ENCODE data around the gene FHIT. TPM values are rescaled to one million over a fixed set of nuclear protein-coding genes. Genes with fewer than 3 reads are reported as not detected.

Gene FHIT
- total and polyA plus RNA-seq, 2 of the 4 experiments (the other 2 are of a cell fraction), result 0.07 TPM; not detected in 1

DNA sequence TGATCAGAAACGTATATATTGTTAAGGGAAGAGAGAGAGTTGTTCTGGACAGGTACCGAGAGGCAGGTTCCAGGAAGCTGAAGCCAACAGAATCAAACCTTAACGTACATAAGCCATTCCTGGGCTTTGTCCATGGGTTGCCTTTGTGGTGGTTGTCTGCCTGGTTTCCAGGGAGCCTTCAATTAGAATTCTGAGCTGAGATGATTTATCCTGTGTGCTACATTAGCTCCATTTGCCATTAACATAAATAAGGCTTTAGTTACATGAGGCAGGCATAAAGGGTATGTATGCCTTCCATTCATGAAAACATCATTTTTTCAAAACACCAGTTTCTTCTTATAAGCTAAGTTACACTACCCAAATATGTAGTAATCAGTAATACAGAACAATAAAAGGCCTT, 1472.0 kb downstream of the FHIT start:
- TF ChIP-seq BHLHE40 (IDR thresholded peaks at IDR 0.05; ENCODE audit: low read depth, low read length), result no peak
- no peak for TF ChIP-seq CTCF (conservative IDR thresholded peaks at IDR 0.05; ENCODE audit: low read depth, low read length)
- TF ChIP-seq POLR2A (IDR thresholded peaks at IDR 0.05; ENCODE audit: low read depth, low read length), result no peak
- TF ChIP-seq RAD21 (IDR thresholded peaks at IDR 0.05; ENCODE audit: low read length), result no peak
- no peak for TF ChIP-seq MXI1 (IDR thresholded peaks at IDR 0.05; ENCODE audit: borderline replicate concordance, low read depth, low read length)
- TF ChIP-seq USF2 (IDR thresholded peaks at IDR 0.05; ENCODE audit: low read depth, low read length), result no peak
- TF ChIP-seq CEBPB (IDR thresholded peaks at IDR 0.05; ENCODE audit: low read depth, low read length), result no peak
- TF ChIP-seq, protein P1, sequence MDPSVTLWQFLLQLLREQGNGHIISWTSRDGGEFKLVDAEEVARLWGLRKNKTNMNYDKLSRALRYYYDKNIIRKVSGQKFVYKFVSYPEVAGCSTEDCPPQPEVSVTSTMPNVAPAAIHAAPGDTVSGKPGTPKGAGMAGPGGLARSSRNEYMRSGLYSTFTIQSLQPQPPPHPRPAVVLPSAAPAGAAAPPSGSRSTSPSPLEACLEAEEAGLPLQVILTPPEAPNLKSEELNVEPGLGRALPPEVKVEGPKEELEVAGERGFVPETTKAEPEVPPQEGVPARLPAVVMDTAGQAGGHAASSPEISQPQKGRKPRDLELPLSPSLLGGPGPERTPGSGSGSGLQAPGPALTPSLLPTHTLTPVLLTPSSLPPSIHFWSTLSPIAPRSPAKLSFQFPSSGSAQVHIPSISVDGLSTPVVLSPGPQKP (IDR thresholded peaks at IDR 0.05; ENCODE audit: borderline replicate concordance, low read depth, low read length), result no peak
- no peak for TF ChIP-seq MAFK (IDR thresholded peaks at IDR 0.05; ENCODE audit: low read depth, low read length)
- no peak for TF ChIP-seq RCOR1 (IDR thresholded peaks at IDR 0.05; ENCODE audit: insufficient replicate concordance, low read length)
- no peak for TF ChIP-seq NFE2L2 (IDR thresholded peaks at IDR 0.05; ENCODE audit: low read depth, low read length)
- TF ChIP-seq CHD1 (IDR thresholded peaks at IDR 0.05; ENCODE audit: low read depth, low read length), result no peak
- no peak for TF ChIP-seq FOS (IDR thresholded peaks at IDR 0.05; ENCODE audit: low read depth, low read length)
- no peak for TF ChIP-seq RFX5 (IDR thresholded peaks at IDR 0.05; ENCODE audit: low read depth, low read length)
- no peak for TF ChIP-seq SMC3 (IDR thresholded peaks at IDR 0.05; ENCODE audit: low read depth, low read length)
- no peak for TF ChIP-seq MAZ (IDR thresholded peaks at IDR 0.05; ENCODE audit: borderline replicate concordance, low read depth, low read length)
- ATAC-seq (ENCODE audit: low read depth), result no peak
- Histone ChIP-seq H2BK15ac (ENCODE audit: low read depth, low read length) (no peak overlapping the region), H2BK5ac (ENCODE audit: low read depth, low read length, poor library complexity, severe bottlenecking) (no peak overlapping the region), H2BK20ac (ENCODE audit: low read depth, low read length) (no peak overlapping the region), H3K9ac (ENCODE audit: low read depth, low read length) (no peak overlapping the region), H3K4me1 (ENCODE audit: control insufficient read depth, insufficient read depth, low read length) (peaks cover 6% of the 10 kb centered on the region), H4K8ac (ENCODE audit: low read depth in 2 of 2, low read length in 2 of 2) (no peak overlapping the region), H4K5ac (ENCODE audit: low read depth, low read length) (no peak overlapping the region), H3K27me3 (ENCODE audit: control insufficient read depth, insufficient read depth, low read length) (no peaks in the 10 kb centered on the region), H3K36me3 (ENCODE audit: control insufficient read depth, insufficient read depth, low read length) (no peaks in the 10 kb centered on the region), H3K4me3 (ENCODE audit: insufficient read depth, low read depth, low read length) (no peak overlapping the region), H3K18ac (ENCODE audit: low read depth, low read length) (no peak overlapping the region), H3K9me1 (ENCODE audit: insufficient read depth, low read length) (peaks cover 7% of the 10 kb centered on the region), H3K27ac (ENCODE audit: insufficient read depth, low read length) (no peak overlapping the region), H3K4me2 (ENCODE audit: low read depth, low read length) (no peak overlapping the region), H3K9me3 (ENCODE audit: control insufficient read depth, insufficient read depth, low read length) (no peaks in the 10 kb centered on the region), H3K79me1 (ENCODE audit: low read depth in 1 of 2, low read length in 2 of 2) (no peaks in the 10 kb centered on the region), H2BK120ac (ENCODE audit: low read depth, low read length) (no peak overlapping the region), H2AFZ (replicated peaks; ENCODE audit: low read length, poor library complexity) (no peak overlapping the region), H2AK9ac (replicated peaks; ENCODE audit: low read depth, low read length, poor library complexity) (no peak overlapping the region), H4K20me1 (ENCODE audit: insufficient read depth, low read length) (no peaks in the 10 kb centered on the region), H3K56ac (ENCODE audit: extremely low read depth, insufficient read depth, low read length) (no peak overlapping the region), H3K4ac (ENCODE audit: low read depth, low read length) (no peak overlapping the region), H4K91ac (ENCODE audit: insufficient read depth, low read depth, low read length) (no peak overlapping the region), H2AK5ac (ENCODE audit: low read depth, low read length) (no peak overlapping the region), H3K14ac (replicated peaks; ENCODE audit: low read depth, low read length) (no peak overlapping the region), H3K23ac (ENCODE audit: low read depth, low read length) (no peak overlapping the region)
- 40% methylated on average over 1 of the region's 3 CpGs; no CpG with 5 or more reads in 1 of the 2 experiments for WGBS, 2 experiments (ENCODE audit: extremely low coverage in 2 of 2, insufficient read length in 1 of 2)
- in situ Hi-C loops (cut with MboI; ENCODE audit: low sequenced_read_pairs) (no loop called here), dilution Hi-C loops (cut with HindIII; ENCODE audit: low sequenced_read_pairs, unreplicated experiment) (no loop called here), intact Hi-C loops (cut with micrococcal nuclease) (loop anchor here (10.0 kb wide), 2 partner anchors 144 to 354 kb away; no protein-coding TSS in a partner anchor)
- DNase-seq, result no peak
- ChIA-PET CTCF (no interaction called here), POLR2A (ENCODE audit: unreplicated experiment) (no interaction called here)
- BruUV-seq (replicated peaks), result no TSS peak
